Stimulated activated CD4-positive, alpha-beta T cell treated with anti-CD3 and anti-CD28 coated beads, TNF-alpha, amount 100 ng/mL, for 24 hours (primary cell): ENCODE measurements around the gene CLCNKB.
"Not testable (repeated sequence)": the region's sequence is repeated elsewhere in the genome, so short reads cannot be mapped to it uniquely, and the experiment has no call there.

ENCODE experiments used
- DNase-seq, 3 experiments: peaks; one replicate each; pipeline ENCODE4 v3.0.0-alpha.2; 2020; ENCODE audit warnings: low read depth in 3 of 3

Gene CLCNKB

DNA sequence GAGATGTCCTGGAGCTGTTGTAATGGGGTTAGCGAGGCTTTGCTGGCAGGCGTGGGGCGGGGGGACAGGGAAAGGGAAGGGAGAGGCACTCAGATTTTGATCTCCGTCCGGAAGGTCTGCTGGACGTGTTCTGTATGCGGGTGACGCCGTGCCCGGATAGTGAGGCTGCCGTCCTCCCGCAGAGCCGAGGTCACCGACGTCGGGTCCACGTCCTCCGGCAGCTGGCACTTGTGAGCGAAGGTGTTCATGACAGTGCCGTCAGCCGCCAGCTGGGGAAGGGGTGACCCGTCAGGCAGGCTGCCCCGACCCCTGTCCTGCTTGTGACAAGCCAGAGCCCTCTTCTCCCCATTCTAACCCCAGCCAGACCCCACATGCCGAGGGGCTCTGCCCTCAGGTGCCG is 28.1 kb upstream of the CLCNKB start:
- DNase-seq, result no peak

DNA sequence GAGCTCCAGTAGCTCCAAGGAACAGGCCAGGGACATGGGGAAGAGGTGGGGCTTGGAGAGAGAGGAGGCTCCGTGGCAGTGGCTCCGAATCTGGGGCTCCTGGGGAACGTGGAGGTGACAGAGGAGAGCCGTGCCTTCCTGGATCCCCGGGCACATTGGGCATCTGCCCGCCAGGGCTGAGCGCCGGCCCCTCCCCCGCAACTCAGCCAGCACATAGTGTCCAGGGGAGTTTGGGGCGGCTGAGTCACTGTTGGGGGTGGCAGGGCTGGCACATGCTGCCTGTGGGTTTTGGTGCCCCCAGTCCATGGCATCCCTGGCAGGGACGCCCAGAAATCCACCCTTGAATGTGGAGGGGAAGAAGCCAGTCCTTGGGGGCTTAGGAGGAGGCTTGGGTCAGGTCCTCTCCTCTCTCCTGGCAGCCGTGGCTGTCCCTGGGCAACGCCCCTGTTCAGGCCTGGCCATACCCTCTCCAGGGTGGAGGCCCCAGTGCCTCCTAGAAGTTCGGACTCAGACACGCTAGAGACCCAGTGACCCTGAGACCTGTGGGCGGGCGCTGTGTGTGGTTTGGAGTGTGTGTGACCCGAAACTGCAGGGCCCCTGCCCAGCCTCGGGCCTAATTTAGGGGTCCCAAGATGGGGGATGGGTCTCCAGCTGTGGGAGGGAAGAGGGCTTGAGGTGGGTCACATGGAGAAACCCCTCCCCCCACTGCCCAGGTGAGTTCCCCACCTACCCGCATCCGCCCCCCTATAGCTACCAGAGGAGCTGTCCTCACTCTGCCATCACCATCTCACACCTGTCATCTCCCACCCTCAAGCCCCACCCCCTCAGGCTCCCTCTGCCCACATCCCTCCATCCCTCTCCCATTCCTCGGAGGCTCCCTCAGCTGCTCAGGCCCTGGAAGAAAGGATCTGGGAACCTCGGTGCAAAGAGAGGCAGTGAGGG is 27.4 kb upstream of the CLCNKB start:
- no peak for DNase-seq

DNA sequence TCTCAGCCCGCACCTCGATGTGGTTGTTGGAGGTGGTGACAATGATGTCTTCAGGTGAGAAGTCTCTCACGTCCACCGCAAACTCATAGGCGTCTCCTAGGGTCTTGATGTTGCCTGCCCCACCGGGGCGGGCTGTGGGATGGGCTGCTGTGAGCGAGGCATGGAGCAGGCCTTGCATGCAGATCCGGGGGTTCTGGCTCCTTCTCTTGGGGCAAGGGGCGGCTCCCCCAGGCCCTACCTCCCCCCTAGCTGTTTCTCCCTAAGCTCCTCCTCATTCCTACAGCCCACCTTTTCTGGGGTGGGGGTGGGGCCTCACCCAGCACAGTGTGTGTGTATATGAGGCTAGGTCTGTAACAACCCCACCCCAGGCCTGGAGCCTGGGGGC is 26.5 kb upstream of the CLCNKB start:
- no peak for DNase-seq

DNA sequence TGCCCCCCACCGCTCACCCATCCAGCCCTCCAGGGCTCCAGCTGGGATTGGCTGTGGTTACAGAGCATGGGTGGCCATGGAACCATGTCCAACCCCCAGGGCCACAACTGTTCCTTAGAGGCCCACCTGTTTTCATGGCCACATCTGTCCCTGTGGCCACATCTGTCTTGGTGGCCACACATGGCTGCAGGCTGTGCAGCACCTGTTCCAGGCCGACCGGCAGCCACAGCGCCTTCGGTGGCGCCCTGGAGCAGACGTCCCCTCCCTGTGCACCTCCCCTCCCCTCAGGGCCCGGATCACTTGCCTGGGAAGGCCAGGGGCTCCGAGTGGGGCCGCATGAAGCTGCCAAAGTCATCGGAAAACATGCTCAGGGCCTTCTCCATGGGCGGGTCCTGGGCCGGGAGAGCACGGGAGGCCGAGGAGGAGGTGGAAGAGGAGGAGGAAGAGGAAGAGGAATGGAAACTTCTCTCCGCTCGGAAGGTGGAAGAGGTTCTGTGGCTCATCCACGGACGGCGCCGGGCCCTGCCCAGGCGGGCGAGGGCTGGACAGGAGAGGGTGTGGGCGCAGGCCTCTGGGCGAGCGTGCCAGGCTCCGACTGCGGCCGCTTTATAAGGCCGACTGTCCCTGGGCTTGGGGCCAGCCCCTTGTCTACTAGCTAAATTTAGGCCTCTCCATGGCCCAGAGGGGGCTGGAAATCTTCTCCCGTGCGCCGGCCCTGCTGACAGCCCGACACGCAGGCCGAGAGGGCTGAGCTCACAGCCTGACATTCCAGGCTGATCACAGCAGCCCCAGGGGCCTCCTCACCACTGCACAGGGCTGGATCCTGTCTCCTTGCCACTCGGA is 25.9 kb upstream of the CLCNKB start, which contains the start of gene HSPB7:
Gene HSPB7 (minus strand): TSS at position 583 of the 843 bp plus-strand sequence. CDS start 80 bp downstream, at position 503.
- DNase-seq, result no peak

DNA sequence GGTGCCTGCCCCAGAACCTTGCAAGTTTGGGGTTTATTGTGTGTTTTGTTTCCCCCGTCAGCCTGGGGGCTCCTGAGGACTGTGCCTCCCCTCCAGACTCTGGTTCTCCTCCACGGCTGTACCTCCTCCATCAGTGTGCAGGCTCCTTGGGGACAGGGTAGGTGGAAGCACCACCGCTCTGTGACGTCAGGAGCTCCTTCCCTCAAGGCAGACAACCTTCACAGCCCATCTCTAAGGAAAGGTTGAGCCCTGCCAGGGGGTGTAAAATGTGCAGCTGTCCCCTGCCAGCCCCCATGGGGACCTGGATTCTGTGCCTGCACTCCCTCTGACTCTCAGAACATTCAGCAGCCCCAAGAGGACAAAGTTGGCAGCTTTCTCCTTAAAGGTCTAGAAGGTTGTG is 25.3 kb upstream of the CLCNKB start:
- no peak for DNase-seq

DNA sequence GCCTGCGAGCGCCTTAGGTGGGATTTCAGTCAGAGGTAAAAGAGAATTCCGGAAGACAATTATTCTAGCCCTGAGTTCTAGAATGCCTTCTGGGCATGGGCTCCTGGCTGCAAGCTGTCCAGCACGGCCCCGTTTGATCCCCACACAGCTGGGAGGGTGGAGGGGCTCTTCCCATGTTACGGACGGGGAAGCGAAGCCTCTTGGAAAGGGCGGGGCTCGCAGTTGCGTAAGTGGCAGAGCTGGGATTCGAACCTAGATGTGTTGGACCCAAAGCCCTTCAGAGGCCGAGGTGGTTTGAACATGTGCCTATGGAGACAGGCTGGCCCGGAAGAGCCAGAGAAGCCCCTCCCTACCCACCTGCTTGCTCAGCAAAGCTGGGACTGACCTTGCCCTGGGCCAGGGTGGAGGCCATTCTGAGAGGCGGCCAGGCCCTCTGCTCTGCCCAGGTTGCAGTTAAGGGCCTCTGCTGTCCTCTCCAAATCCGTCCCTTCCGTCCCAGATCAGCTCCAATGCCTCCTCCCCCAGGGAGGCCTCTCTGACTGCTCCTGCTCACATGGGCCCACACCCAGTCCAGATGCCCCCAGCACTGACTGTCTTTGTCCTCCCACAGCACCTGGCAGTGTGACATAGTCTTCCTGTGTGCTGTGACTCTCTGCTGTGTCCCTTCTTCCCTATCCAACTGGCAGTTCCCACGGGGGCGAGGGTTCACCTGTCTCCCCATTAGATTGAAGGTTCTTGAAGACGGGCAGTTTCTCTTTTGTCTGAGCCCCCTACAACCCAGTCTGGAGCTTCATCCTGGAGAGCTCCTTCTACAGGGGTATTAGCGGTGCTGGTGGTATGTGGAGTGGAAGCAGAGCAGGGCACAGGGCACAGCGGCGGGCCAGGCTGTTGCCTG is 24.6 kb upstream of the CLCNKB start:
- no peak for DNase-seq

DNA sequence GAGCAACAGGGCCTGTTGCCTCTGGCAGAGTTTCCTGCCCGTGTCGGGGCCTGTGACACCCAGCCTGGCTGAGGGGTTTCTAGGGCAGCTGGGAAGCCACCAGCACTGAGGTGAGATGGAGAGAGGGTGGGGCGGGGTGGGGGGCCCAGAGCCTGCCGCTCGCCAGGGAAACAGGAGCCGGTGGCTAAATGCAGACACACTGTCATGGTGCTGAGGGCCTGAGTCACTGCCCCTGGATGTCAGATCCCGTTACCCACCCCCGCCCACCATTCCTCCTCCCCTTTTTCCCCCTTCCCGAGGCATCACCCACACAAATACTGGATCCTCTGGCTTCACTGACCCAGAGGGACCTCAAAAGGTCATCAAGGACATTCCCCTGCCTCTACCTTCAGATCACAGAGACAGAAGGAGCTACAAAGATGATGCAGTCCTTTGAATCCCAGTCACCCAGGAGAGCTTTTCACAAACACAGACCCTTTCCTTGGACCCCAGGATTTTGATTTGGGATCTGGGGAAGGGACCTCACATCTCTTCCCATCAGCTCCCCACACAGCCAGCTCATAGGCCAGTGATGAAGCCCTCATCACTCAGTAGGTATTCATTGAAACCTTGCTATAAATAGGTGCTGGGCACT is 23.8 kb upstream of the CLCNKB start:
- DNase-seq, result no peak

DNA sequence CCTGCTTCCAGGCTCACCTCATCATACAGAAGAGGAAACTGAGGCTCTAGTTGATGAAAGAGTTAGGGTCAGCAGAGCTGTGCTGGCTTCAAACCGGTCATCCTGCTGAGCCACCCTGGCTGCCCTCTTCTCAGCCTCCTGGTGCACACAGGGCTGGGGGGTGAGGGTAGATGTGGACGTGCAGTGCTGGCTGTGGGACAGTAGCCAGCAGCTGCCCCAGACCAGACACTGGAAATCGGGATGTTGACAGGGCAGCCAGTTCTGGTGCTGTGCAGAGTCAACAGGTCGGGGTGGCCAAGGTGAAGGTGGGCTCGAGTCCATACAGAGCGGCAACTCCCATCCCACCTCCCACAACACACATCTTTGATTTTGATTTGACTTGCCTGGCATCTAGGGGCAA is 23.3 kb upstream of the CLCNKB start:
- no peak for DNase-seq

DNA sequence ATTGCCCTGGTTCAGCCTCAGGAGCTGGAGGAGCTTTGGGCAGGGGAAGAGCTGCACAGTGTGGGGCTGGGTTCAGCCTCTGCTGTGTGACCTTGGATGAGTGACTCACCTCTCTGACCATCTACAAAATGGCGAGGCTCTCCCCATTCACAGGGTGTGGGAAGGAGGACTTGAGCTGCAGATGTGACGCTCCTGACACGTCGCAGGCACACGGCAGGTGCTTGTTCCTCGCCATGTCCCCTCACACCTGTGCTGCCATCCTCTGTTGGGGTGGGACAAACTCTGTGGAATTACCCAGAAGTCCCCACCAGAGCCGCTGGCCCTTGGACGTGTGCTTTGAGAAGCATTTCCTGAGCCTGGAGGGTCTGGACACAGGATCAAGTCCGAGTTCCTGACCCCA is 22.7 kb upstream of the CLCNKB start:
- DNase-seq, result not testable (repeated sequence)

DNA sequence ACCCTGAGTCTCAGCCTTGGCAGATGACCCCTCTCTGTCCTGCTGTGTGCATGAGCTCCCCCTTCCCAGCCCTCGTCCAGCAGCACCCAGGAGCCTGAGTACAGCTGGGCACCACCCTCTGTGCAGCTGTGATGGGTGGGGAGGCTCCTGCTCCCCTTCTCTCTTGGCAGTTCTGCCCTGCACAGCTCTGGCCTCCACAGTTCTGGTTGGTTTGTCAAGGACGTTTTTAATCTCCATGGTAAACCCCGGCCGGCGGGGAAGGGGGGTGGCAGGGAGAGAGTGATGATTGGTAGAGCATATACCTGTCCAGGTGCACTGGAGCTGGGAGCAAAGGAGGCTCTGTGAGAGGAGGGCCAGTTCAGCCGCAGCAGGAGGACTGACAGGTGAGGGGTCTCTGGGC is 21.9 kb upstream of the CLCNKB start, which contains the start of gene CLCNKA:
Gene CLCNKA (plus strand): TSS at position 356 of the 400 bp plus-strand sequence. CDS start 584 bp downstream, outside the sequence.
- DNase-seq, result no peak

DNA sequence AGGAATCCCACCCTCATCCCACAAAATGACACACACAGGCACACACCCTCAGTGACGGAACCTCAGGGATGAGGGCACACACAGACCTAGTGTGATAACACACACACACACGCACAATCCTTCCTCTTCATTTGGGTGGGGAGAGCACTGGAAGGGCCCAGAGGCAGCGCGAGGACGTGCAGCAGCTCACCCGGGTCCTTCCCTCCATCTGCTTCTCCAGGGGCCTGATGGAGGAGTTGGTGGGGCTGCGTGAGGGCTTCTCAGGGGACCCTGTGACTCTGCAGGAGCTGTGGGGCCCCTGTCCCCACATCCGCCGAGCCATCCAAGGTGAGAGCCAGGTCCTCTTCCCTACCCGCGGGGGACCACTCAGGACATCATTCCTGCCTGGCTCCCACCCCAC is 21.2 kb upstream of the CLCNKB start:
- no peak for DNase-seq

DNA sequence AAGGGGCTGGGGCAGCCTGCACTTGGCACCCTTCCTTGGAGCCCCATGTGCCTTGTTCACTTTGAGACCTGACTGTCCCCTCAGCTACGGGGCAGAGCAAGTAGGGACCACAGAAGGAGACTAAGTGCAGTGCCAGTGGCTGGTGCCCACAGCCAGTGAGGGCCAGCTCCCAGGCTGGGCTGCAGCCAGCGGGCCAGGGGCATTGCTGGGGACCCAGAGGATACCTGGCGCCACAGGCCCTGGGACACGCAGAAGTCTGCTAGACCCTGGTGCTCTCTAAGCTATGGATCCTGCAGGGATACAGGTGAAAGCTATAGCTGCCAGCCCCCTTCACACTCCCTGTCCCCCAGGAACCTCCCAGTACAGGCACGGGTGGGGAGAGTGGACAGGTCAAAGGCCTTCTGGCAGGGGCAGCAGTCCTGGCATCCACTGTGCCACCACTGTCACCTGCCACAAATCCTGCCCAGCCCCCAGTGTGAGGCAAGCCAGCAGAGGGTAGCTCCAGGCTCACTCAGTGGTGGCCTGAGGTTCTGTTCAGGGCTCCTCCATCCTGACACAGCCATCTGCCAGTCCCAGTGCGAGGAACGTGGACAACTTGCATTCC is 20.4 kb upstream of the CLCNKB start:
- no peak for DNase-seq

DNA sequence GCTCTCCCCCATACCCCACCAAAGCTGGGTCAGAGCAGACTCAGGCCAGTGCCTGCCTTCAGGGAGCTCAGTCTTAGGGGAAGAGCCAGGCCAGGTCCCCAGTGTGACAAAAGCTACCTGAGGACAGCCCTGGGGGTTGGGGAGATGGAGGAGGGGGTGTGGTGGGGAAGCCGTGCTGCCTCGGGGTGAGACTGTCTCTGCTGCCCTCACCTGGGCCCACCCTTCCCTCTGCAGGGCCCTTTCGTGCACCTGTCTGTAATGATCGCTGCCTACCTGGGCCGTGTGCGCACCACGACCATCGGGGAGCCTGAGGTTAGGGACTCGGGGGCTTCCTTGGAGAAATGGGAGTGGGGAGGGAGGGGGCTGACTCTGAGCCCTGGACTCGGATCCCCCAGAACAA is 17.3 kb upstream of the CLCNKB start:
- not testable (repeated sequence) for DNase-seq

DNA sequence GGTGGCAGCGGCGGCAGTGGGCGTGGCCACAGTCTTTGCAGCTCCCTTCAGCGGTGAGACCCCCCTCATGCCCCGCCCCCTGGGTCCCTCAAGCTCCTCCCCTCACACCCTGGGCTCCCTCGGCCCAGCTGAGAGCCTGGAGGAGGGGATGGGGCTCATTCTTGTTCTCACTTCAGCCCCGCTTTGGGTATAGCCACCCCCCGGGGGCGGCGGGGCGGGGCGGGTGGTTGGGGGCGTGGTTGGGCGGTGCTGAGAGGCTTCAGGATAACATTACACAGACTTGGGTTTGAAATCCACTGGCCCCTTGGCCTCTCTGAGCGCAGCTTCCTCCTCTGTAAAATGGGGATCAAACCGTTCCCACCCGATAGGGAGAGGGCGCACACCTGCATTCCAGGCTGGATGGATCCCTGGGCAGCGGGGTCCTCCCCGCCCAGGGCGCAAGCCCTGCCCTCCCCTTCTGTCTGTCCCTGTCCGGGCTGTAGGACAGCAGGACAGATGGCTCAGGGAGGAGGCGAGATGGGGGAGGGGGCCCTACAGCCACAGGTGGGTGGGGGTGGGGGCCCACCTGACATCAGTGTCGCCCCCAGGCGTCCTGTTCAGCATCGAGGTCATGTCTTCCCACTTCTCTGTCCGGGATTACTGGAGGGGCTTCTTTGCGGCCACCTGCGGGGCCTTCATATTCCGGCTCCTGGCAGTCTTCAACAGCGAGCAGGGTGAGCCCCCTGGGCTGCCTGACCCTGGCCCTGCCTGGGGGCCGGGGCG is 16.7 kb upstream of the CLCNKB start:
- peak in 1 of 3 experiments; percentile 35 for DNase-seq

DNA sequence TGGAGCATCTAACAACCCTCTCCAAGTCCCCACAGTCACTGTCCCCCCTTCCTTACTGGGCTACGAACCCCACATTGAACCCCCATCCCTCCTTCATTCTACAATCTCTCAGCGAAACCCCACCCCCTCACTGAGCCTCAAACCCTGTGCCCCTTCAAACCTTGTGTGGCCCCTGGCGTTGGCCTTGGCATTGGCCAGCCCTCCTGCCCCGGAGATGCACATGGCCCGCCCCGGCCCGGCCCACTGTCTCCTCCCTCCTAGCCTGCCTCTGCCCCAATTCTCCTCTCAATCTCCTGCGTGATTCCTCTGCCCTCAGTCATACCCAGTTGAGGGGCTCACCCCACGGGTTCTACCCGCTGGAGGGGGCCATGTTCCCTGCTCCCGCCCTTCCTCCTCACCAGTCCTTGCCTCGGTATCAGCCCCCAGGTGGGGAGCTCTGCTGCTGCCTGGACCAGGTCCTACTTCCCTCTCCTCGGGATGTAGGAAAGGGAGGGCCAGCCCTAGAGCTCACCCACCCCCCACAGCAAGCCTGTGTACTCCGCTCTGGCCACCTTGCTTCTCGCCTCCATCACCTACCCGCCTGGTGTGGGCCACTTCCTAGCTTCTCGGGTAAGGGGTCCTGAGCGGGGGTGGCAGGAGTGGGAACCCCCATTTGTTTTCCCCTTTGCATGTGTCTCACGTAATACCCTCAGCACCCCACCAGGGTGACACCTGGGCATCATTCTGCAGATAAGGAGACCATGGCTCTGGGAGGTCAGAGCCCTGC is 15.2 kb upstream of the CLCNKB start:
- no peak for DNase-seq

DNA sequence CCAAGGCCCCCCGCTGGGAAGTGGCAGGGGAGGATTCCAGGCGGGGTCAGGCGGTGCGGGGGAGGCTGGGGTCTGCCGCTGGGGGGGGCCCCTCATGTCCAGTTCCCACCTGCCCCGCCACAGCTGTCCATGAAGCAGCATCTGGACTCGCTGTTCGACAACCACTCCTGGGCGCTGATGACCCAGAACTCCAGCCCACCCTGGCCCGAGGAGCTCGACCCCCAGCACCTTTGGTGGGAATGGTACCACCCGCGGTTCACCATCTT is 14.6 kb upstream of the CLCNKB start:
- not testable (repeated sequence) for DNase-seq

DNA sequence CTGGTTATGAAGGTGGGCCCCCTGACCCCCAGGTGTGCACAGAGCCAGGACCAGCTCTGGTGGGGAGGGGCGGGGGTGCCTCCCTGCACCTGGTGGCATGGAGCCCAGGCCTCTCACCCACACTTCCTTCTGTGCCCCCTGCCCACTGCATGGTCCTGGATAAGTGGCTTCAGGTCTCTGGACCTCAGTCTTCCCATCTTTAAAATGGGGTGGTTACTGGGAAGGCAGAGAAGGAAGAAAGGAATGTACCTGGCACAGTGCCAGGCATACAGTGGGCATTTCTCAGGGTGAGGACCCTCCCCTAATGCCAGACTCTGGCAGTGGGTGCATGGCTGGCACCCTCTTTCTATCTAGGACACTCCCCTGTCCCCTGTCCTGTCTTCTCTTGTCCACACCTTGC is 14.3 kb upstream of the CLCNKB start:
- no peak for DNase-seq

DNA sequence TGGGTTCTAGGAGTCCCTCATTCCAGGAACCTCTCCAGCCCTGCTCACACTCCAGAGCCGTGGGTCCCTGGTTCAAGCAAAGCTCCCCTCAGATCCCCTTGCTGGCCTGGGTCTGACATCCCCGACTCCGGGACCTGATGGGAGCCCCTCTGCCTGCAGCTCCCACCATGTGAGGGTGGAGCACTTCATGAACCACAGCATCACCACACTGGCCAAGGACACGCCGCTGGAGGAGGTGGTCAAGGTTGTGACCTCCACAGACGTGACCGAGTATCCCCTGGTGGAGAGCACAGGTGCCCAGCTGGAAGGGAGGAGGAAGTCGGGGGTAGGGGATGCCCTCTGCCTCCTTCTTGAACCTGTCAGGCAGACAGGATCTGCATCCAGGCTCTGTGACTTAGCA is 12.0 kb upstream of the CLCNKB start:
- DNase-seq, result no peak

DNA sequence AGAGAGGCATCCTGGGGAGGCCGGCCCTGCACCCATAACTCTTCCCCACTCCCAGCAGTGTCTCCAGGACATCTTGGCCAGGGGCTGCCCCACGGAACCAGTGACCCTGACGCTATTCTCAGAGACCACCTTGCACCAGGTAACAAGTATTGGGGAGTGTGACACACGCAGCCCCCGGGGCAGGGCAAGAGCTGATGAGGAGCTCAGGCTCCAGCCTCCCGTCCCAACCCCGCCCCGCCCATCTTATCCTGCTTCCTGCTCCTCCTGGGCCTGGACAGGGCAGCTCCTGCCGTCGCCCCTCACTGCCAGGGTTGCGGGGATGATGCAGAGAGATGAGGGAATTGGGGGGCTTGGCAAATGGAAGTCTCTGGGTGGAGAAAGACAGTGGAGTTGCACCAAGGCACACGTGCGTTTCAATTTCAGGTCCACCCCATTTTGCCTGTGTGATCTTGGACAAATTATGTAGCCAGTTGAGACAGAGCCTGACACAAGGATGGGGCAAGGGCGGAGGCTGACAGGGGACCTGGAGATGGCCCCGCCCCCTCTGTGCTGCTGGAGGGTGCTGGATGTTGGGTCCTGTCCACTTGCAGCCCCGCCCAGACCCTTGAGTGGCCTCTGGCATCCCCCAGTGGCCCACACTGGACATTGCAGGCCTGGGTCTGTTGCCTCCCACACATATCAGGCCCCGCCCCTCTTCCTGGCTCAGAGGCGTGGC is 11.0 kb upstream of the CLCNKB start:
- DNase-seq, result peak; percentile 21 to 62 (median 22)
